Measurements from ENCODE around the gene ARL2.
"Not testable (repeated sequence)": the region's sequence is repeated elsewhere in the genome, so short reads cannot be mapped to it uniquely, and the experiment has no call there.

The ARL2 gene

DNA sequence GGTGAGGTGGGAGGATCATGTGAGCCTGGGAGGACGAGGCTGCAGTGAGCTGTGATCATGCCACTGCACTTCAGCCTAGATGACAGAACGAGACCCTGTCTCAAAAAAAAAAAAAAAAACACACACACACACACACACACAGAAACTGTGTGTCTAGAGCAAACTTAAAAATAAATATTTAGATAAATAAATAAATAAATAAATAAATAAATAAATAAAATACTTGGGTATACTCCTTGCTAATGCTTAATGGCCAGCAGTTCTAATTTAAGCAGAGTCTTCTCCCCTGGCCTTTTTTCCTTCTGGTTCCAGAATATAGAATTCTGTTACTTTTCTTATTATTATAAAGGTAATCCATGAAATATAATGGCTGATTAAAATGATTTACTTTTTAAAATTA is 5.1 kb upstream of the ARL2 start:
- no peak for DNase-seq

DNA sequence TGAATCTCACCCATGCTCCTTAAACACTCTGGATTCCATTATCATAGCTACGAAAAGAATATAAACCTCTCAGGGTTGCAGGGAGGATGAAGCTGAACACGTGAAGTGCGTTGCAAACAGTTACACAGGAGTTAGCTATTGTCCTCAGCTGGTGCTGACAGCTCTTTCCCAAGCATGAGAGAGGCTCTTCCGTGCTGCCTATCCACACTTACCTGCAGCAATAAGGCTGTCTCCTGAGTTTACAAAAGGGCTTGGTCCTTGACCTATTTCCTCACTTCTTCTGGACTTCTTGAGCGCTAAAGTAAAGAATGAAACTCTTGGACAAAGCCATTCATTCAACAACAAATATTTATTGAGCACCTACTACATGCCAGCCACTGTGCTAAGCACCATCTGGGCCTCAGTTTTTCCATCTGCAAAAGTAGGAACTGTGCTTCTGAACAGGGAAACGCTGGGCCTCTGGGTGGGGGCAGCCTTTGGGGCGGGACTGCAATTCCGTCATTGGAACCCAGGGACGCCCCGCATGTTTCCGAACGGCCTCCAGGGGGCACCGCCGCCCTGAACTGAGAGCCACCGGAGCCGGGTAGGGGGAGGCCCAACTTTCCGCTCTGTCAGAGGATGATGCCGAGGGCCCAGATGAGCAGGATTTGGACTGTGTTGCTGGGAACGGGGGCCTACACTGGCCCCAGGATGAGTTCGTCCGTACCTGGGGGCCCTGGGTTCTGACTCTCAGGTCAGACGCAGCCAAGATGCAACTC is 651 bp upstream of the ARL2 start:
- DNase-seq: peak; percentile 38

- no peak for DNase-seq
Measured at GRCh38 chr11:65014726-65015227, 817 bp downstream of the ARL2 start.

DNA sequence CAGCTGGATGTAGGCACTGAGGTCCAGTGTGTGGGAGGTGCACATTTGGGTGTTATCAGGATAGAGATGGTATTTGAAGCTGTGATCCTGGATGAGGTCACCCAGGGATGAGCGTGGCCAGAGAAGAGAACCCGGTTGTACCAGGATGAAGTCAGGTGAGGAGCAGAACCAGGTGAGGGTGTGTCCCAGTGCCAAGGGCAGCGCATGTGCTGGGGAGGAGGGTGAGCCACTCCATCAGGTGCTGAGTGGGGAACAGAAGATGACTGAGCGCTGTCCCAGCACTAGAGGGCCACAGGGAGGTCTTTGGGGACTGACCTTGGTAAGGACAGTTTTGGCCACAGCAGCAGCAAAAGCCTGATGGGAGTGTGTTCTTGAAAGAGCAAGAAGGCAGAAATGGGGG is 2.7 kb downstream of the ARL2 start:
- DNase-seq: no peak

DNA sequence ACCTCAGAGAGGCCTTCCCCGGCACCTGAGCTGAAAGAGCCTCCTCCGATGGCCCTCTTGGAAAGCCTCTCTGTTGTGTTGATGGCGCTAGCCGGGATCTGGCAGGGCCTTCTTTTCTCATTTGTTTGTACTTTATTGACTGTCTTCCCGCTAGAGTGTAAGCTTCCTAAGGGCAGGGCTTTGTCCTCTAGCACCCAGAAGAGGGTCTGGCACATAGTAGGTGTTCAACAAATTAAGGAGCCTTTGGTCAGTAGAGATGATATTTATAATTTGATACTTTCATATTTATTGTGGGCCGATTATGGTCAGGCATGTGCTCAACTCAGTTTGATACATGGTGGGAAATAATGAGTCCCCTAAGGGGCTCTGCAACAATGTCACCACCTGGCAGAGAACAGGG is 4.0 kb downstream of the ARL2 start:
- no peak for DNase-seq

GRCh38 chr11:65019824-65020223 is 5.9 kb downstream of the ARL2 start:
- DNase-seq: no peak

- no peak for DNase-seq
Measured at GRCh38 chr11:65021003-65021402, 7.0 kb downstream of the ARL2 start.

- DNase-seq: no peak
Measured at GRCh38 chr11:65021509-65021908, 7.5 kb downstream of the ARL2 start.

DNA sequence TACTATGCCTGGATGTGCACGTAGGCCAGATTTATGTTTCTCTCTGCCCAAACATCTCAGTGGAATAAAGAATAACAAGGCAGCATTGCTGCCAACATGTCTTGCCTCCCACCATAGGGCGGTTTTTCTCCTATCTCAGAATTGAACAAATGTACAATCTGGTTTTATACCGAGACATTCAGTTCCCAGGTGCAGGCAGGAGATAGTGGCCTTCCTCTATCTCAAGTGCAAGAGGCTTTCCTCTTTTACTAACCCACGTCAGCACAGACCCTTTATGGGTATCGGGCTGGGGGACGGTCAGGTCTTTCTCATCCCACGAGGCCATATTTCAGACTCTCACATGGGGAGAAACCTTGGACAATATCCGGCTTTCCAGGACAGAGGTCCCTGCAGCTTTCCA is 9.5 kb downstream of the ARL2 start:
- DNase-seq: not testable (repeated sequence)

DNA sequence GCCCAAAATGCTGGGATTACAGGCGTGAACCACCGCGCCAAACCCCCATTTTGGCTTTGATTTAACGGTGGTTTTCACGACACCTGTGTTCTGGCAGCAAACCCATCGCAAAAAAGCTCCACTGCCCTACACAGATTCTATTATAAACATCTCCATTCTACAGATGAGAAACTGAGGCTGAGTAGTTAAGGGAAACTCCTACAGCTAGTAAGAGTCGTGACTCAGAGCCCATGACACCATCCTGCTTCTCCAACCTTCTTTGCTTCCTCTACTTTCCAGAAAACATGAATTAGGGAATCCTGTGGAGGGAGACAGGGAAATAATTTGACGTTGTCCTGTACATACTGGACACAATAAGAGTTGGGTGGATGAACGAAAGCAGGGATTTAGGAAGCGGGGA is 12.8 kb downstream of the ARL2 start:
- DNase-seq: no peak

DNA sequence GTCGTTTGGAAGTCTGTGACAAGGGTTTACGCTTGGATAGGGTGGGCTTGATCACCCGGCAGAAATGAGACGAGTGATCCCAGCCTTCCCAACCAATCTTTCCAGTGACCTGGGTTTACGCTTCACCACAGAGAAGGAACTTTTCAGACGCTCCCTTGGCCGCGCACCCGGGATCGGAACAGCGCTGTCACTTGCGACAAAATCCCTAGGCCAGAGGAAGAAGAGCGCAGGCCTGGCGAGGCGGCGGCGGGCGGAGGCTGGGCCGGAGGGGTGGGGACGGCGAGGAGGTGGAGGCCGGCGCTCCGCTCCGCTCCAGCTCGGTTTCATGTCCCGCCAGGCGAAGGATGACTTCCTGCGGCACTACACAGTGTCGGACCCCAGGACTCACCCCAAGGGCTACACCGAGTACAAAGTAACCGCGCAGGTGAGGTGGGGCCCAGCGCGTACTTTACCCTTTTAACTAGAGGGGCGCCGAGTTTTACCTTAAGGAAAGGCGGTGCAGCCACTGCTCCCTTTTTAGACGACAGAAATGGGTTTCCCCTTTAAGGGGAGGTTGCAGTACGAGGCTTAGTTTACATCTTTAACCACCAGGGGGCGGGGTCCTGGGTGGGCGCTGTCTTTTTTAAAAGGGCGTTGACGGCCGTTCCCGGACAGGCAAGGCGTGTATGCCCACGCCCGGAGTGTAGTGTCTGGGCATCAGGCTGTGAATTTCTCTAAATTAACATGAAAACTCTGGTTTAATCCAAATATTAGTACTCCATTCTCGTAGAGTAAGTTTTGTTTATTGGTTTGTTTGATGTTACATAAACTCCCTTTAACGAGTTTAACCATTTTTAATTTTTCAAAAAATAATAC is 13.5 kb downstream of the ARL2 start, which contains the start of gene SNX15:
TSS of gene SNX15 (plus strand) at position 227 of the 855 bp plus-strand sequence. CDS start at position 326, 99 bp downstream.
- peak; percentile 29 for DNase-seq

- no peak for DNase-seq
Measured at GRCh38 chr11:65032216-65032615, 18.3 kb downstream of the ARL2 start.

DNA sequence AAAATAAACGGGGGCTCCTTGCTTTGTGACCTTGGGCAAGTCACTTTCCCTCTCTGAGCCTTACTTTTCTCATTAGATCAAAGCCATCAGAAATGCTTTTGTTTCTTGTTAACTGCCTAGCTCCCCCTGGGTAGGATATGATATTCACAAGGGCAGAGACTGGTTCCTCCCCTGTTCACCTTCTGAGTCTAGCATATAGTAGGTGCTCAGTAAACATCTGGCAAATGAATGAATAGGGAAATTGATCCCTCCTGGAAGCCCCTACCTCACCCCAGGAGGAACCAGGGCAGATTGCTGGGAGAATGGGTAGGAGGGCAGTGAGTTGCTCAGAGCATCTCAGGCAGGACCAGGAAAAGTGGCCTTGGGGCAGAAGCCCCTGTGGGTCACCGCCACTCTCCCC is 20.5 kb downstream of the ARL2 start:
- DNase-seq: no peak

DNA sequence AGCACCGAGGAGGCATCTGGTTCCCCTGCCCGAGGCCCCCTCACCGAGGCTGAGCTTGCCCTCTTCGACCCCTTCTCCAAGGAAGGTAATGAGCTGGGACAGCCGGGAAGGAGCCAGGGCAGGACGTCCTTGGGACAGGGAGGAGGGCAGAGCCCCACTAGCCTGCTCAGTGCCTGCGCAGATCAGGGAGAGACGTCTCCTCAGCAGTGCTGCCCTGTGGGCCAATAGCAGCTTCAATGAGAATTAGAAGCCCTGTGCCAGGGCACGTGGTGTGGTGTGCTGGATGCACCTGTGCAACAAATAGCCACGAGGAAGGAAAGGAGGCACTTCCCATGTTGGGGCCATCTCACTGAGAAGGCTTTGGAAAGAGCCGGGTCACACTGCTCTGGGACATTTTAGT is 21.6 kb downstream of the ARL2 start:
- no peak for DNase-seq

DNA sequence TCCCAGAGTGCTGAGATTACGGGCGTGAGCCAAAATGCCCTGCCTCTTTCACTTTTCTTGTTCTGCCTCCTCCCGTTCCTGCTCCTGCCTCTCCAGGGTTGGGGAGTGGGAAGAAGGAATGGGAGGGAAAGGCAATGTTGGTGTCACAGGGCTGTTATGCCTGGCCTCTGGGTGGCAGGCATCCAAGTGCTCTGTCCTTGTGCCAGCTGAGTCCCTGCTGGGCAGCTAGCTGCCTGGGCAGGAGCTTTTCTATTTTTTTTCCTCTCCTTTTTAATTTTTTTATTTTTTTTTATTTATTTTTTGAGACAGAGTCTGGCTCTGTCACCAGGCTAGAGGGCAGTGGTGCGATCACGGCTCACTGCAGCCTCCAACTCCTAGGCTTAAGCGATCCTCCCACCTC is 23.0 kb downstream of the ARL2 start:
- DNase-seq: no peak

- no peak for DNase-seq
Measured at GRCh38 chr11:65040520-65040846, 26.5 kb downstream of the ARL2 start.

DNA sequence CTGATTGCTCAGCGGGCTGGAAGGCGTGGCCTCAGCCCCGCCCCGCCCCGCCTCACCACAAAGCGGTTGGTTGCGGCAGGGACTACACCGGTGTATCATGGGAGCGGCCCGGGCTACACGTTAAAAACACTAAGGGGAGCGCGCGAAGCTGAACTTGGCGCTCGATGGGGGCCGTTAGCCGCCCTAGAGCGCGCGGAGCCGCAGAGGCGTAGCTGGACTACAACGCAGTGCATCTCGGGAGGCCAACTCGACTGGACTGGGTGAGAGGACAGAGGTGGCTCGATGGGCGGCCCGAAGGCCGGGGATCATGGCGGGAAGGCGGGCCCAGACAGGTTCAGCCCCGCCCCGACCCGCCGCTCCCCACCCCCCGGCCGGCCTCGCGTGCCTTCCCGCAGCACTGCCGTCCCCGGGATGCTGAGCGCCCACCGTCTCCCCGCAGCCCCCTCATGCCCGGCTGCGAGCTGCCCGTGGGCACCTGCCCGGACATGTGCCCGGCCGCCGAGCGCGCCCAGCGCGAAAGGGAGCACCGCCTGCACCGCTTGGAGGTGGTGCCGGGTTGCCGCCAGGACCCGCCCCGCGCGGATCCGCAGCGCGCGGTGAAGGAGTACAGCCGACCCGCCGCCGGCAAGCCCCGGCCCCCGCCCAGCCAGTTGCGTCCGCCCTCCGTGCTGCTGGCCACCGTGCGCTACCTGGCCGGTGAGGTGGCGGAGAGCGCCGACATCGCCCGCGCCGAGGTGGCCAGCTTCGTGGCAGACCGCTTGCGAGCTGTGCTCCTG is 27.1 kb downstream of the ARL2 start, which contains the start of gene SAC3D1:
TSS of gene SAC3D1 (plus strand) at position 364 of the 776 bp plus-strand sequence. CDS start at position 447, 83 bp downstream.
- peak; percentile 54 for DNase-seq

DNA sequence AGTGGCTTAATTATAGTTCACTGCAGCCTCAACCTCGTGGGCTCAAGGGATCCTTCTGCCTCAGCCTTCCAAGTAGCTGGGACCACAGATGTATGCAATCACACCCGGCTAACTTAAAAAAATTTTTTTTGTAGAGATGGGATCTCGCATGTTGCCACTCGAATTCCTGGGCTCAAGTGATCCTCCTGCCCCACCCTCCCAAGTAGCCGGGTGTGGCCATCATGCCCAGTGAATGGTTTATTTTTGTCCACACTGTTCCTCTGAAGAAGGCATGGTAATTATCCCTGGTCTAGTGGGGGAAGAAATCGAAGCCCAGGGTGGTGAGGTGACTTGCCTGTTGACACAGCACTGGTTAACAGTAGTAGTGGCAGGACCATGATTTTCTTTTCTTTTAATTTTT is 28.9 kb downstream of the ARL2 start:
- no peak for DNase-seq

DNA sequence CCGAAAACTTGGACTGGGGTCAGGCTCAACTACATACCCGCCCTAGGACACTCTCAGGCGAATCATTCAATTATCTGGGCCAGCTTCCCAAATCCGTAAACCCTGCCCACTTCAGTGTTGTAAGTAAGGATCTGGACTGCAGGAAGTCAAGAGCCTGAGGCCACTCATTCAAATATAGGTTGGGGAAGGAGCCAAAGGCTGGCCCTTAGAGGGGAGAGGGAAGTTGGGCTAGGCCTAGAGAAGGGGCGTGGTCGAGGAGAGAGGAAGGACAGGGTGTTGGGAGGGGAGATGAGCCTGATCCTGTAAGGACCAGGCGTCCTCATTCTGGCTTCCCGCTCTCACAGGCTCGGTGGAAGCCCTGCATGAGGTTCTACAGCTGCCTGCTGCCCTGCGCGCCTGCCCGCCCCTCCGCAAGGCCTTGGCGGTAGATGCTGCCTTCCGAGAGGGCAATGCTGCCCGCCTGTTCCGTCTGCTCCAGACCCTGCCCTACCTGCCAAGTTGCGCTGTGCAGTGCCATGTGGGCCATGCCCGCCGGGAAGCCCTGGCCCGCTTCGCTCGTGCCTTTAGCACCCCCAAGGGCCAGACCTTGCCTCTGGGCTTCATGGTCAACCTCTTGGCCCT is 30.0 kb downstream of the ARL2 start:
- no peak for DNase-seq

DNA sequence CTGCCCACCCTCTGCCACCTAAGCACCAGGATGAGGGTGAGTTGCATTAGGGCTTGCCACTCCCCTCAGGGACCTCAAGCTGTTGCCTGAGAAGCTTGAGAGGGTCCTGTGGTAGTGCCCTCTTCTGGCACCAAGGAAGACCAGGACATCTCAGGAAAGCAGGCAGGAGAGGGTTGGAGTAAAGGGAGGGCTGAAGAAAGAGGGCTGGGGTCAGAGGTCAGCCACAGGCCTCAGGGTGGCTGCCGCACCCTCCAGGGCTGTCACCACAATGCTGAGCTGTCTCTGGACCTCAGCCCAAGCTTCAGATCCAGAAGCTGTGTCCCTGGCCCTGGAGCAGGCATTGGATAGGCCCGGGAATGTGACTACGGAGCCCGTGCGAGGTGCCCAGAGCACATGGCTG is 31.1 kb downstream of the ARL2 start:
- DNase-seq: no peak

GRCh38 chr11:65045728-65046127 is 31.8 kb downstream of the ARL2 start:
- DNase-seq: no peak

DNA sequence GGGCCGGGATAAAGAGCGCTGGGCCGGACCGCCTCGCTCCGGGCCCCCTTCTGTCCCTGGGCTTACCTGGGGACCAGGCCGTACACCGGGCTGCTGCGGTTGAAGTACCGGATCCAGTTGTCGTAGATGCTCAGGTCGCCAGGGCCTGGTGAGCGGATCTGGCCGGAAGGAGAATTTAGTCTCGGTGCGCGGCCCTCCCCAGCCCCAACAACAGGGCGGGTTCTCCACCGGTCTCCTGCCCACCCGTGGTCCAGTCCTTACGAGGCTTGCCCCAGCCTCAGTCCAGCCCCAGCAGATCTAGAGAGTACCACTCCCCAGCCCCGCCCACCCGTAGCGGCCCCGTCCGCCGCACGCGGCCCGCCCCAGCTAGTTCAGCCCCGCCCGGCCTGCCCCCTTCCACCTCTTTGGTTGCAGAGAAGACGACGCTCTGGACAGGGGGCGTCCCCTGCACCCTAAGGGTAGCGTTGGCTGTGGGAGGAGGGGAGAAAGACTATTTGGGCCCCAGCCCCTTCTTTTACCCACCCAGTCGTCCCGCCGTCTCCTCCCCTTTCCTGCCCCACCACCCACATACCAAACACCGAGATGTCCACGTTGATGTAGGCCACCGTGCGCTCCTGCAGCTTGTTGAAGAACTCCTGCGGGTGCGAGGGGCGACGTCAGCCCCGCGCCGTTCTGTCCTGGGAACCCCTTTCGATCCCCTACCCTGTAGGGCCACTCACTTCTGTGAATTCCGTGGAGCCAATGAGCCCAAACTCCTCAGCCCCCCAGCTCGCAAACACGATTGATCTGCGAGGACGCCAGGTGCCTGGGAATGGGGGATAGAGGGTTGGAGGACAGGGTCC is 33.8 kb downstream of the ARL2 start:
- DNase-seq: no peak

Data from GOT3 (cell line).